Measurements from ENCODE around the gene COLQ.

DNA sequence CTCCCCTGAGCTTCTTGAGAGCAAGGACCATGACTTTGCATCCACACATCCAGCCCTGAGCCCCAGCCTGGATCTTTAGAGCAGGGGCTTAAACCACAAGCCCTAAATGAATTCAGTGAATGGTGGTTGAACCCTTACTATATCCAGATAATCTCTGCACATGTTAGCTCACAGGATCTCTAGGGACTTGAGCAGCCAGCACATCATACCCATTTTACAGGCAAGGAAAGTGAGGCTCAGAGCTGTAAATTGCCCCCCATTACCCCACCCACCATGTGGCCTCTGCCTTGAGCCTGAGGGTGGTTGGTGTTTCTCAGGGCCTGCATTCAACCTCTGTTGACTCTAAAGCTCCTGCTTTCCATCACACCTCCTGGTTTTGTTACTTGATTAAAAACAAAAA lies 66.5 kb downstream of the COLQ start:
- TF ChIP-seq POLR2AphosphoS5 (IDR thresholded peaks at IDR 0.05), result no peak
- TF ChIP-seq, protein P1, sequence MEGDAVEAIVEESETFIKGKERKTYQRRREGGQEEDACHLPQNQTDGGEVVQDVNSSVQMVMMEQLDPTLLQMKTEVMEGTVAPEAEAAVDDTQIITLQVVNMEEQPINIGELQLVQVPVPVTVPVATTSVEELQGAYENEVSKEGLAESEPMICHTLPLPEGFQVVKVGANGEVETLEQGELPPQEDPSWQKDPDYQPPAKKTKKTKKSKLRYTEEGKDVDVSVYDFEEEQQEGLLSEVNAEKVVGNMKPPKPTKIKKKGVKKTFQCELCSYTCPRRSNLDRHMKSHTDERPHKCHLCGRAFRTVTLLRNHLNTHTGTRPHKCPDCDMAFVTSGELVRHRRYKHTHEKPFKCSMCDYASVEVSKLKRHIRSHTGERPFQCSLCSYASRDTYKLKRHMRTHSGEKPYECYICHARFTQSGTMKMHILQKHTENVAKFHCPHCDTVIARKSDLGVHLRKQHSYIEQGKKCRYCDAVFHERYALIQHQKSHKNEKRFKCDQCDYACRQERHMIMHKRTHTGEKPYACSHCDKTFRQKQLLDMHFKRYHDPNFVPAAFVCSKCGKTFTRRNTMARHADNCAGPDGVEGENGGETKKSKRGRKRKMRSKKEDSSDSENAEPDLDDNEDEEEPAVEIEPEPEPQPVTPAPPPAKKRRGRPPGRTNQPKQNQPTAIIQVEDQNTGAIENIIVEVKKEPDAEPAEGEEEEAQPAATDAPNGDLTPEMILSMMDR (IDR thresholded peaks at IDR 0.05 in 8 of 11, conservative IDR thresholded peaks at IDR 0.05 in 3 of 11), result no peak

Measured in spleen (tissue), 7 donors.